HG03025 (cell line): ENCODE results near the gene ADAMTS20.
"Not testable (repeated sequence)": the region's sequence is repeated elsewhere in the genome, so short reads cannot be mapped to it uniquely, and the experiment has no call there.

ENCODE experiments used
- ATAC-seq: cut with Tn5 transposase; IDR thresholded peaks from one replicate; pipeline ENCODE4 v1.9.1; 2021; ENCODE audit warnings: mild to moderate bottlenecking, moderate library complexity; ENCODE audit not compliant: unreplicated experiment, low FRiP score

Gene ADAMTS20

GRCh38 chr12:43362910-43363694 is 188.9 kb downstream of the ADAMTS20 start:
- ATAC-seq: no peak

GRCh38 chr12:43361031-43361710 is 190.8 kb downstream of the ADAMTS20 start:
- no peak for ATAC-seq

- not testable (repeated sequence) for ATAC-seq
Observed at GRCh38 chr12:43360001-43360400, 192.0 kb downstream of the ADAMTS20 start.

GRCh38 chr12:43357141-43357540 is 194.9 kb downstream of the ADAMTS20 start:
- ATAC-seq: no peak

GRCh38 chr12:43352001-43352400 is 200.0 kb downstream of the ADAMTS20 start:
- ATAC-seq: no peak

GRCh38 chr12:43349863-43350262 is 202.1 kb downstream of the ADAMTS20 start:
- ATAC-seq: no peak

- ATAC-seq: no peak
Observed at GRCh38 chr12:43348221-43348620, 203.8 kb downstream of the ADAMTS20 start.

- no peak for ATAC-seq
Observed at GRCh38 chr12:43347026-43347425, 205.0 kb downstream of the ADAMTS20 start.

GRCh38 chr12:43345023-43345422 is 207.0 kb downstream of the ADAMTS20 start:
- no peak for ATAC-seq

- not testable (repeated sequence) for ATAC-seq
Observed at GRCh38 chr12:43341785-43342313, 210.2 kb downstream of the ADAMTS20 start.

GRCh38 chr12:43338848-43339526 is 213.0 kb downstream of the ADAMTS20 start:
- ATAC-seq: peak; percentile 54

- peak; percentile 44 for ATAC-seq
Observed at GRCh38 chr12:43337571-43338444, 214.2 kb downstream of the ADAMTS20 start.

GRCh38 chr12:43336962-43337555 is 214.9 kb downstream of the ADAMTS20 start:
- no peak for ATAC-seq

- no peak for ATAC-seq
Observed at GRCh38 chr12:43333644-43334043, 218.4 kb downstream of the ADAMTS20 start.

GRCh38 chr12:43332977-43333640 is 218.9 kb downstream of the ADAMTS20 start:
- ATAC-seq: no peak

GRCh38 chr12:43331935-43332334 is 220.1 kb downstream of the ADAMTS20 start:
- no peak for ATAC-seq

GRCh38 chr12:43329375-43329774 is 222.6 kb downstream of the ADAMTS20 start:
- ATAC-seq: no peak

GRCh38 chr12:43325786-43326185 is 226.2 kb downstream of the ADAMTS20 start:
- peak; percentile 88 for ATAC-seq

- no peak for ATAC-seq
Observed at GRCh38 chr12:43320281-43320680, 231.7 kb downstream of the ADAMTS20 start.
